GM12874 (cell line): ENCODE data around the gene DOK7.

Source experiments
- CTCF ChIP-seq: IDR thresholded peaks from 2 replicates; pipeline ENCODE4 v1.5.1; 2011; ENCODE audit warnings: low read depth, mild to moderate bottlenecking, control low read depth, low read length, moderate library complexity; ENCODE audit not compliant: insufficient read depth

Gene DOK7

GRCh38 chr4:3523628-3524221, 60.6 kb downstream of the DOK7 start:
- TF ChIP-seq CTCF = no peak

- no peak for TF ChIP-seq CTCF
These were observed 61.2 kb downstream of the DOK7 start for GRCh38 chr4:3524349-3524748.

GRCh38 chr4:3524920-3525319, 61.8 kb downstream of the DOK7 start:
- no peak for TF ChIP-seq CTCF

GRCh38 chr4:3525532-3526430, 62.7 kb downstream of the DOK7 start:
- TF ChIP-seq CTCF = no peak

GRCh38 chr4:3526456-3526855, 63.4 kb downstream of the DOK7 start:
- TF ChIP-seq CTCF = no peak

GRCh38 chr4:3527101-3527913, 64.2 kb downstream of the DOK7 start:
- TF ChIP-seq CTCF = no peak
